Activated T-cell treated with anti-CD3 and anti-CD28 coated beads, Interleukin-2, amount 50 U/mL, for 1 hour (primary cell): ENCODE measurements around the gene EXD3.
"Not testable (repeated sequence)": the region's sequence is repeated elsewhere in the genome, so short reads cannot be mapped to it uniquely, and the experiment has no call there.

Source experiments
- DNase-seq: peaks from one replicate; pipeline ENCODE4 v3.0.0-alpha.2; 2020

Gene EXD3

DNA sequence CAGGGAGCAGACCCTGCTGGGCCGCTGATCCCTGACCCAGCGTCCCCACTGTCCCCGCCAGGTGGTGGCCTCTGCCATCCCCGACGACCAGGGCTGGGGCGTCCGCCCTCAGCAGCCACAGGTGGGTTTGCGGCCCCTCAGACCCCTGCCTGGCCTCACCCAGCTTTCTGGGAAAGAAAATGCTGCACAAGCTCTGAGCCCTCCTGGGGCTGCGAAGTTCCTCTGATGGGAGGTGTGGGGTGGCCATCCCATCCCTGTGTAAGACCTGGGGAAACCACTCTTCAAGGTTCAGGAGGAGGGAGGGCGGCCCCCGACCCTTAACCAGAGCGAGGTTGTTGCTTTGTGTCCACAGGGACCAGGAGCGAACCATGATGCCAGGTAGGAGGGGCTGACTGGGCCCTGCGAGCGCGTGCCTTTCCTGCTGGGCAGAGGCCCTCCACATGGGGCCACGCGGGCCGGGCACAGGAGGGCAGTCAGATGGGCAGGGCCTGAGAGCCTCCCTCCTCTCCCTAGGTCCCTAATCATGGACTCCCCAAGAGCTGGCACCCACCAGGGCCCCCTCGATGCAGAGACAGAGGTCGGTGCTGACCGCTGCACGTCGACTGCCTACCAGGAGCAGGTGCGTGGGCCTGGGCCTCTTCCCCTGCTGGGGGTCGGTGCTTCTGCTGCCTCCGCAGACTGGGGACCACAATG lies 7.9 kb upstream of the EXD3 start:
- no peak for DNase-seq

DNA sequence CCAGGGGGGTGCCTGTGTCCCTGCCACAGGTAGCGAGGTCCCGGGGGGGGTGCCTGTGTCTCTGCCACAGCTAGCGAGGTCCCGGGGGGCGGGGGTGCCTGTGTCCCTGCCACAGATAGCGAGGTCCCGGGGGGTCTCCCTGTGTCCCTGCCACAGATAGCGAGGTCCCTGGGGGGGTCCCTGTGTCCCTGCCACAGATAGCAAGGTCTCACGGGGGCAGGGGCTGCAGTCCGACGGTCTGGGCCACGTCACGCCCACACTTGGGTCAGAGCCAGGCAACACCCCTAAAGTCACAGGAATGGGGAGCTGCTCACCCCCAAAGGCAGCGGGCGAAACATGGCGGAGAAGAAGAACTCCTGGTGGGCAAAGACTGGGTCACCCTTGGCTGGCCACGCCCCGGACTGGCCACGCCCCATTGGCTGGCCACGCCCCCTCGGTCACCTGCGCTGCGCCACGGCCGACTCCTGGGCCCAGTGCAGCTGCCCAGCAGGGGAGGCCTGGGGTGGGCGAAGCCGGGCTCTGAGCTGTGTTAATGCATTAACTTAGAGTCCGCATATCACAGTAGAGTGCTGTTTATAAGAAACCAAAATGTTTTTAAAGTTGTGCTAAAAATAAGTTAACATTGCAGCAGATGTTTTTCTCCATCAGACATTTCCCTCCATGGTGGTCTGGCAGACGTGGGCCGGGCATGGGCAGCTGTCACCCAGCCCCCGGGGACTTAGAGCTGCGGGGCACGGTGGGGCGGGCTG lies 7.2 kb upstream of the EXD3 start:
- no peak for DNase-seq

GRCh38 chr9:137429546-137429890 lies 6.6 kb upstream of the EXD3 start:
- no peak for DNase-seq

DNA sequence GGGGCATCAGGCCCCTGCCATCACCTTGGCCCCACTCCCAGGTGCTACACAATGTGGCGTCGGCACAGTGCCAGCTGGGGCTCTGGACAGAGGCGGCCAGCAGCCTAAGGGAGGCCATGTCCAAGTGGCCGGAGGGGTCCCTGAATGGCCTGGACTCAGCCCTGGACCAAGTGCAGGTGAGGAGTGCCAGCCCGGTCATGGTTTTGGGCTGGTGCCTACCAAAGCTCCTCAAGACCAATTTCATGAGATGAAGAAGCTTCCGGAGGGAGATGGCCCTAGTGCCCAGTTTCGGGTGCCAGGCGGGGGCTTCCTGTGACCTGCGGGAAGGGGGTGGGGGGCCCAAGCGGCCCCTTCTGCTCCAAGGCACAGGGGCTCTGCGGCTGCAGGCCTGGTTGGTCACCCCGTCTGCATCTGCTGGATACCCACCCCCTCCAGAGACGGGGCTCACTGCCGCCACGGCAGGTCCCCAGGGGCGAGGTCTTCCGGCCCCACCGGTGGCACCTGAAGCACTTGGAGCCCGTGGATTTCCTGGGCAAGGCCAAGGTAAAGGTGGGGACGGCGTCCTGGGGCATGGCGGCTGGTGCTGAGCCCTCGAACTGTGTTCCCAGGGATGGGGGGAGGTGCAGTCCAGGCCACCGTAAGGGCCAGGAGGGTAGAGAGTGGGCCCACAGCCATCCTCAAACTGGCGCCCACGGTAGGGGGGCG lies 6.0 kb upstream of the EXD3 start:
- DNase-seq, result no peak

GRCh38 chr9:137428311-137428630 lies 5.3 kb upstream of the EXD3 start:
- DNase-seq, result no peak

GRCh38 chr9:137427454-137428310 lies 4.7 kb upstream of the EXD3 start:
- DNase-seq, result no peak

DNA sequence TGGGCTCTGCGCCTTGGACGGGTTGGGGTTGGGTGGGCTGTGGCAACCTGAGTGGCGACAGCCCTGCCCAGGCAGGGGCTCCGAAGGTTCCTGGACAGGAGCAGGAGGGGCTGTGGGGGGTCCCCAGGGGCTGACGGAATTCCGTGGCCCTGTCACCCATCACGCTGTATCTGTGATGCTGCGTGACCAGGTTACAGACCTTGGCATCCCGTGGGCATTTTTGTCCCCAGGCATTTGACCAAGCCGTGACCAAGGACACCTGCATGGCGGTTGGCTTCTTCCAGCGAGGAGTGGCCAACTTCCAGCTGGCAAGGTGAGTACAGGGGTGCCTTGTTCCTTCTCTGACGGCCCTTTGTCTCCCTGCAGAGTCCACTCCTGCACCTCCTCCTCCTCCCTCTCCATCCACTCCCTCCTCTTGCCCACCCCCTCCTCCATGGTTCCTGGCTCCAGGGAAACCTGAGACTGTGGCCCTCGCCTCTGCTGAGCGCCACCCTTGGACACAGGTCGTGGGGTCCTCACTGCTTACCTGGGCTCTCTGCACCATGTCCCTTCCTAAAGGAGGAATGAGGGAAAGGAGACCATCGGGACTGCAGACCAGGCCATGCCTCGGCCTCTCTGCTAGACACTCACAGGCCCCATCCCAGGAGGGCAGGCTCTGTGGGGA lies 3.2 kb upstream of the EXD3 start:
- DNase-seq, result no peak

- no peak for DNase-seq
Observed at GRCh38 chr9:137423514-137424291, 741 bp upstream of the EXD3 start.

DNA sequence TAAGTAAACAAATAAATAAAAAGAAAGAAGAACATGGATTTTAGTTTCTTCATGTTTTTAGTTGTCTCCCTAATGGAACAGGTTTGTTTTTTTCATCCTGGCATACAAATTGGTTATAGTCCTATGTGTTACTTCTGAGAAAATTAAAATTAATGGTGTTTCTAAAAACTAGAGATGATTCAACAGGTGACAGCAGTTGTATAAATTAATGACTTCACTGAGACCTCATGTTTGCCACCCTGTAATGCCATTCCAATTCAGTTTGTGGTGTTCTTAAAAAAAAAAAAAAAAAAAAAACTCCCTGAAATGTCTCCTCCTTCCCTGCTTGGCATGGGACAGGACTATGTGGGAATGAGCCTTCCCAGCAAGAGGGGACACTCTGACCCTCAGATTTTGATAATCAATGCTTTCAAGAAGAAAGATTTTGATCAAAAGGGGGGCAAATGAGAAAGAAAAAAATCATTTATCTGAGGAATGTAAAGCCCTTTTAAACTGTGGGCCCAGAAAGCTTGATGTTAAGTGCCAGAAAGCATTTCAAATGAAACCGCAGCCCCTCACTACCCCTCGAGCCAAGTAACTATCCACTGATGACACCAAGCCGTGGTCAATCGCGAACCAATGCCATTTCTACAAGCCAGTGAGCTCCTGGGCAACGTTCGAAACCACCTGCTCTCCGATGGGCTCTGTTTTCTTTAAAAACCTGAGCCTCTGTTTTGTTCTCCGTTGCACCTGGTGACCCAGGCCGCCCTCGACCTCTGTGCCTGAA lies 941 bp downstream of the EXD3 start:
- DNase-seq, result no peak

- no peak for DNase-seq
Observed at GRCh38 chr9:137417161-137418021, 5.6 kb downstream of the EXD3 start.

DNA sequence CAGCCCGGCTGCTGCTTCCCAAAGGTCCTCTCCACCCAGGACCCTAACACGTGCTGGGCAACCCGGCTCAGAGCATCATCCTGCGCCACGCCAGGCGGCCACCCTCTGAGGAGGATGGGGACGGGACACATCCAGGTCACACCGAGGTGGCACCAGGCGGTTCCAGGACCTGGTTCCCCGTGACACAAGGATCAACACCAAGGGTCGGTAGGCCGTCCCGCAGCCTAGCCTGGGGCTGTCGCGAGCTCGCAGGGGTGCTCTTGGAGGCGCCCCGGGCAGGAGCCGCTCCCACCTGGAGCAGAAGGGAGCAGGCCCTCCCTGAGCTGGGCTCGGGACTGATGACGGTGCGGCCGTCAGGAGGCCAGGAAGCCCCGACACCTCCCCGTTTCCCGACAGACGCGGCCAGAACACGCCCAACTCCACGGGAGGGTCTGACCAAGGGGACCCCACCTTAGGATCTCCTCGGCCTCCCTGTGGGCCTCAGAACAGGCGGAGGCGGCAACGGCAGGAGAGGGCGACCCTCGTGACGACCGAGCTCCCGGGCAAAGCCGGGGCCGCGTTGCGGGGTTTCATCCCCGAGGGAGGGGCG lies 6.3 kb downstream of the EXD3 start:
- DNase-seq, result no peak

DNA sequence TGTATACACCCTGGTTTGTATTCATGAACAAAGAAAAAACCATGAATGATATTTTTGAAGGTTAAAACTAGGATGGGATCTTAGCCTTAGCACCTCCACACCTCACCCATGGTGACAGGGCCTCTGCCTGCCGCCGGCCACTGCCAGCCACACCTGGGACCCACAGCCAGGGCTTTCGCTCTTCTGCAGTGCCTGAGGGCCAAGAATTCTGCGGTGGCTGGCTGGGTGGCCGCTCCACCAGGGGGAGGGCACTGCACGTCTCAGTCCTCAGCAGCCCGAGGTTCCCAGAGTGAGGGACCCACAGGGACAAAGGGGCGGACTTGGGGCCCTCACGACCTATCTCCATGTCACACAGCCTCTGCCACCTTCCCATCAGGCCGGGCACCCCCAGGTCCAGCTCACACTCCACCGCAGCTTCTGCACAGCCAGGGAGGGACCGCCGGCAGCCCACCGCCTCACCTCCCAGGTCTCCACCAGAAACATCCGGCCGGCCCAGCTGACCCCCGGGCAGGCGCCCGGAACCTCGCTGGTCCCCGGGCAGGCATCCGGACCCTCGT lies 6.9 kb downstream of the EXD3 start:
- no peak for DNase-seq

DNA sequence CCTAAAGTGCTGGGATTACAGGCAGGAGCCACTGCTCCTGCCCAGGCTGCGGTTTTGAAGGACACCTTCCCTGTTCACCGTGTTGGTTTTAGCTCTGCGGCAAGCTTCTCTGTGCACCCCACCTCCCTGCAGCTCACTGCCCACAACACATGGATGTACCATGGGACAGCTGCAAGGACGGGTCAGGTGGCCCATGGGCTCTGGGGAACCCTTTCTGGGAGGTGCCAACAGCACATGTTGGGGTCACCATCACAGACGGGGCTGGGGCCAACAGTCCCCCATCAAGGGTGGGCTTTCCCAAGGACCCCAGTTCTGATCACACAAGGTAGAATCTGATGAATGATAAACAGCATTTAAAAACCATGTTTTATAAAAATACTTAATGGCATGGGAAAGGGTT lies 7.5 kb downstream of the EXD3 start:
- DNase-seq, result no peak

- no peak for DNase-seq
Observed at GRCh38 chr9:137412431-137412830, 10.5 kb downstream of the EXD3 start.

DNA sequence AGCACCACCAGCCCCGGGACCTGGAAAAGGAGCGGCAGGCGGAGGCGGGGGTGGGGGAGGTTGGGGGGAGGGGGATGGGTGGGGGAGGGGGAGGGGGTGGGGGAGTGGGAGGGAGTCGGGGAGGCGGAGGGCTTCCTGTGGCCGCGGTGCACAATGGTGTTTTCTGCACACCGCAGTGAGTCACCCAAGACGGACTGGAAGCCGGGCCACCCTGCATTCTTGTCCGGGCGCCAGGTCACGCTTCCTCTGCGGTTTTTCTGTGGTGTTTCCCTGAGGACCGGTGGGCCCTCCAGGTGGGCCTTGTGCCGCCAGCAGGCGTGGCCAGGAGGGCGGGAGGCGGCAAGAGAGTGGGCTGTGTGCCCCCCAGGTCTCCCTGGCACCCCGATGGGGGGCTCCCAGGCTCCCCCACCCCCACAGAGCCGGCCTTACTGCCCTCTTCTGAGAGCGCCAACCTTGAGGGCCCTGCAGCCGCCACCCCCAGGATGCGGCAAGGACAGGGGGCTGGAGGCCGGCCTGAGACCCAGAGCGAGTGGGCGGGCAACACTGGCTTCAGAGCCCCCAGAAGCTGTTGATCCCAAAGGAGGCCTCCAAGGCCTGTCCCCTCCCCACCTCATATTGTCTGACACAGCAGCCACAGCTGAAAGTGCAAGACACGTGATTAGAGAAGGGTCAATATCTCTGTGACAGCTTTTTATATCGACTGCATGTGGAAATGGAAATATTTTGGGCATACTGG lies 11.1 kb downstream of the EXD3 start:
- no peak for DNase-seq

GRCh38 chr9:137411260-137411644 lies 11.7 kb downstream of the EXD3 start:
- DNase-seq, result no peak

DNA sequence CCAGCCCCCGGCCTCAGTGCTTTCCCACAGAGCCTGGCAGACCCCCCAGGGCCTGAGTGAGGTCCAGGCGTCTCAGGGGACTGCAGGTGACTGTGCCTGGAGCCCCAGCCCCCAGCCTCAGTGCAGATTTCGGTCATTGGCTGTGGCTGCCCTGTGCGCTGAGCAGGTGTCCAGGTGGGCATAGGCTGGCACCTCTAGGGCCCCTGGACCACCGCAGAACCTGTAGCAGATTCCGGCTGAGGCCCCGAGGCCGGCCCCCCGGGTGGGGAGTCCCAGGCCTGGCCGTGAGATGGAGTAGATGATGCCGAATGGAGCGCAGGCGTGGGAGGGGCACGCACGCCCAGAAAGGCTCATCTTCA lies 12.1 kb downstream of the EXD3 start:
- no peak for DNase-seq

GRCh38 chr9:137410236-137410890 lies 12.6 kb downstream of the EXD3 start:
- DNase-seq, result not testable (repeated sequence)
